Frontal cortex (tissue), 4 donors: ENCODE data around the gene HNF4A. TPM values are rescaled to one million over a fixed set of nuclear protein-coding genes. Genes with fewer than 3 reads are reported as not detected.
"Not testable (repeated sequence)": the region's sequence is repeated elsewhere in the genome, so short reads cannot be mapped to it uniquely, and the experiment has no call there.

Experiments
- DNase-seq, 2 donors: peaks; one replicate each; pipeline ENCODE4 v3.0.0; 2012; ENCODE audit warnings: low spot score in 2 of 2
- FAIRE-seq: peaks from 2 replicates; lab custom pipeline; 2012; peaks lifted over from hg19 to GRCh38; lab: Jason Lieb, UNC
- total RNA-seq: library from RNA; depleted of rRNA; stranded (reverse); fragments of >200 nt; gene quantifications from one replicate; pipeline ENCODE4 v1.2.3, GENCODE V29; 2014
- donor health status: control.
- donor health status: control.
- donor health status: control.

The HNF4A gene
- total RNA-seq, 1 donor from 2014 or later, result not detected

DNA sequence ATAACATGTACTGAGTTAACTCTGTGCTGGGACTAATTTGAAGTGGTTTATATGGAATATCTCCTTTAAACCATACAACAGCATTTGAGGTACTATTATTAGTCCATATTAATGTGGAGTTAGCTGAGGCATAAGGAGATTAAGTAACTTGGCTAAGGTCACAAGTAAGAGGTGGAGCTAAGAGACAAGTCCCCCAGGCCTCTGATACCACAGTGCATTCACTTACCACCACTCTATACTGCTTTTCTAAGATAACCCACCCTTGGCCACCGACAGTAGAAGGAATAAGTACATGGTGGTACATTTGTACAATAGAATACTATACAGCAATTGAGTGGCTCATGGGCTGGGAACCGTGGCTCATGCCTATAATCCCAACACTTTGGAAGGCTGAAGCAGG is 103.8 kb downstream of the HNF4A start:
- no peak for DNase-seq
- no peak for FAIRE-seq

DNA sequence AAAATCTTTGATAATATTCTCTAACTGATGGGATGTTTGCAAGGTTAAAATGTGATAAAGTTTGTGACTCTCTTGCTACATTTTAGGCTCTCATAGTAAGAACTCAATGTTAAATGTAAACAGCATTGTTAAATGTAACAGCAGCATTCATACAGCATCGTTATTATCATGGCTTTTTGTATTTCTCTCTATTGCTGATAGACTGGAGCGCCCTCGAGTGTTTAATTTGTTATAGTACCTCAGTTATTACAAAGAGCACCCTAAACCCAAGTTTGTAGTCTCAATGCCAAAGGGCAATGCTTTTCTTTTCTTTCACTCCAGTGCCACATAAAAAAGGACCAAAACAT is 105.3 kb downstream of the HNF4A start:
- DNase-seq, result peak in 1 of 2 donors; percentile 15
- FAIRE-seq, result no peak

- FAIRE-seq (no peak), DNase-seq (no peak)
These were observed 105.8 kb downstream of the HNF4A start for GRCh38 chr20:44461142-44461802.

- FAIRE-seq (no peak), DNase-seq (no peak)
These were observed 106.3 kb downstream of the HNF4A start for GRCh38 chr20:44461803-44462174.

- DNase-seq, result no peak
- no peak for FAIRE-seq
These were observed 108.0 kb downstream of the HNF4A start for GRCh38 chr20:44463466-44463865.

DNA sequence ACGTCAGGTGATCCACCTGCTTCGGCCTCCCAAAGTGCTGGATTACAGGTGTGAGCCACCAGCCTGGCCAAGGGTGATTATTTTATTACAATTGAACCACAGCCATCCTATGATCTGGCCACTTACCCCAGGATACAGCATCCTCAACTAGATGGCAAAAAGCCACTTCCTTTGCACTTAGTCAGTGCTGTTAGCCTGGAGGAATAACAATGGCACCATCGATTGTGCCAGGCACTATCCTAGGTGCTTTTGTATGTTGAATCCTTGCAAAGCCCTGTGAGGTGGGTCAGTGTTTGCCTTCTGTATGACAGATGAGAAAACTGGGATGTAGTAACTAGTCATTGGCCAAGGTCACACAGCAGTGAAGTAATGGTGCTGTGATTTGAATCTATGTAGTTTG is 109.0 kb downstream of the HNF4A start:
- no peak for FAIRE-seq
- DNase-seq, result no peak

GRCh38 chr20:44465001-44465560 is 109.6 kb downstream of the HNF4A start:
- FAIRE-seq, result no peak
- no peak for DNase-seq

DNA sequence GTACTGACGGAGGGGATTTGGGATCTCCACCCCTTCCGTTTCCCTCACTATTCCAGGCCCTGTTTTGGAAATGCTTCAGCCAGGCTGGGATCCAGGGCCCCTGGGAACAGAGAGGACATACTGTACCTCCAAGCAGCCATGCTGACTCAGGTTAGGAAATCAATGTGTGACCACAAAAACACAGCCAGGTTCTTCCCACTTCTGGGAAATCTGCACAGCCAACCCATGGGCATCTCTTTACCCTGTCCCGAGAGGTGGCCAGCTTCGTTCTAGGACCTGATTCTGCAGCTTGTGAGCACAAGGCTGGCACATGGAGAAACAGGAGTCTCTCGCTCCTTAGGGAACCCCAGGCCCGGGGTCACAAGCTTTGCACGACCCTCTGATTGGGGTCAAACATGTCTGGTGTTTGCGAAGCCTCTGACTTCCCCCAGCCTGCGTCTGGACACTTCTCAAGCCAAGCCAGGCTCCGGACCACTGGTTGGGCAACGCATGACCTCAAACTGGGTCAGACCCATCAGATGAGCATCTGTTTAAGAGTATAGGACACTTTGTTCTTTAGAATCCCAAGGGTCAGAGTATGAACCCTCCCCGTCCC is 111.9 kb downstream of the HNF4A start:
- no peak for DNase-seq
- FAIRE-seq, result no peak

- no peak for FAIRE-seq
- no peak for DNase-seq
These were observed 112.7 kb downstream of the HNF4A start for GRCh38 chr20:44468044-44468782.

DNA sequence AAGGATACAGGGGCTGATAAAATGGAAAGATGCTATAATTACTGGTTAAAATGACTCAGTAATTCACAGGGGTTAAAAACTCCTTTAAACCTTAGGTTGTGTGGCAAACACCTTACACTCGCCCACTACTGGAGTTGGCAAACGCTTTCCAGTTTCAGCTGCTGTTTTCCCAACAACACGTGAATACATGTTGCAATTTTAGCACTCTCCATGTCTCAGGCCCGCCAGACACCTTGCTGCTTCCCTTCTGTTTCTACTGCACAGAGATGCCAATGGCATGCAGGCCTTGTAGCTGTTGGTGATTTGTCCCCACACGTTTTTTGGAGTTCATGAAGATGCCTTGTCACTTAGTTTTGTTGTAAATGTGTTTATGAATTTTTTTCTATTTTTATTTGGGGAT is 114.8 kb downstream of the HNF4A start:
- DNase-seq, result no peak

GRCh38 chr20:44471481-44471882 is 116.0 kb downstream of the HNF4A start:
- FAIRE-seq, result no peak

More for the DNA sequence above, 114.8 kb downstream of the HNF4A start:
- no peak for FAIRE-seq

DNA sequence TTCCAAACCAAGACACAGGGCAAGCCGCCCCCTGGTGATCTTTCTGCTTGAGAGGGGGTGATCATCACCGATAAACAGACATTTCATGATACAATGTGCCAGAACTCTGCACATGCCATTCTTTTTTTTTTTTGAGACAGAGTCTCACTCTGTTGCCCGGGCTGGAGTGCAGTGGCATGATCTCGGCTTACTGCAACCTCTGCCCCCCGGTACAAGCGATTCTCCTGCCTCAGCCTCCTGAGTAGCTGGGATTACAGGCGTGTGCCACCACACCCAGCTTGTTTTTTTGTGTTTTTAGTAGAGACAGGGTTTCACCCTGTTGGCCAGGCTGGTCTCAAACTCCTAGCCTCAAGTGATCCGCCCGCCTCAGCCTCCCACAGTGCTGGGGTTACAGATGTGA is 116.8 kb downstream of the HNF4A start:
- FAIRE-seq, DNase-seq: not testable (repeated sequence)

More at GRCh38 chr20:44471481-44471882, 116.0 kb downstream of the HNF4A start:
- no peak for DNase-seq

DNA sequence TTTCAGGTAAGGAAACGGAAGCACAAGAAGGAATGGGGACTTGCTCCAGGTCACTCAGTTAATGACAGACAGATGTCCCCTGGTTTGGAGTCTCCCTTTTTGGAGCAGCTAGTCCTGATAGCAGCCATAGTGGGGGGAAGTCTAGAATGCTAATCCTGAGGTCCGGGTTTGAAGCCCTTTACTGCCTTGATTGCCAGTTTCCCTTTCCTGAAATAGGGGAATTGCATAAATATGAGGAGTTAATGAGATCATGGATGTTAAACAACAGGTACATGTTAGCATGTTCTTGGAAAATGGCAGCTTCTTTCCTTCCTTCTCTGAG is 119.8 kb downstream of the HNF4A start:
- DNase-seq (no peak), FAIRE-seq (no peak)

DNA sequence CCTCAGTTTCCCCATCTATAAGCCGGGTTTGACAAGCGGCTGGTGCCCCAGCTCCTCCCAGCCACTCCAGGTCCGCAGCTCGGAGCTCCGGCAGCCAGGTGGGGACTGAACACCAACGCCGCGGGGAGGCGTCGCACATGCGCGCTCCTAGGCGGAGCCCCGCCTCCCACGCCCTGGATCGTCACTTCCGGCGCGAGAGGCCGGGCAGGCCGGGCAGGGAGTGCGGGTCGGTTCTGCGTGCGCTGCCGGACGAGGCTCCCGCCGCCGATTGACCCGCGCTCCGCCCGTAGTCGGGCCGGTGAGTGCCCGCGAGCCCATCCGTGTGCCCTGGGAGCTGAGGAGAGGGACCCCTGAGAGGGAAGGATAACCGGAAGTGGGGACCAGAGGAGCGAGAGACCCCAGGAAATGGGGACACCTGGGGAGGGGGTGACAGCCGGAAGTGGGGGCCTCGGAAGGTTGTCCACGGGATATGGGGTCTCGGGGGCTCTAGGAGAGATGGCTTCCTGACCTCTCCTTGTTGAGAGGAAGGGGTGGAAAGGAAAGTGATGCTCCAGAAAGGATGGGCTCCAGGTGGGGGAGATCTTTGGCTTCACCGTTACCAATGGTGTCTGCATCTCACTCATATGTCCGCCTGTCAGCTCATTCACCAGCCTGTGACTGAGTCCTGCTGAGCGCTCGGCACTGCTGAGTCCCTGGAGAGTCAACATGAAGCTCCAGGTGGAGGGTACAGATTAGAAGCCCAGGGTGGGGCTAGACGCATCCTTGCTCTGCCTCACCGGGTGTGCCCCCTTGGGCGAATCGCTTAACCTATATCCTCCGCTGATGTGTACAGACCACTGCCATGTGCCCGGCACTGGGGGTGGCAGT is 120.4 kb downstream of the HNF4A start, which contains the start of gene TTPAL:
TSS of gene TTPAL (plus strand) at position 181 of the 867 bp plus-strand sequence. CDS start 4,126 bp downstream, outside the sequence.
- peak; percentile 83 to 91 for DNase-seq
- FAIRE-seq, result no peak

- DNase-seq (no peak), FAIRE-seq (no peak)
These were observed 121.7 kb downstream of the HNF4A start for GRCh38 chr20:44477151-44477550.

GRCh38 chr20:44478206-44478605 is 122.7 kb downstream of the HNF4A start:
- no peak for FAIRE-seq

GRCh38 chr20:44479643-44480042 is 124.1 kb downstream of the HNF4A start:
- FAIRE-seq (no peak), DNase-seq (no peak)

More at GRCh38 chr20:44478206-44478605, 122.7 kb downstream of the HNF4A start:
- no peak for DNase-seq

- FAIRE-seq (no peak), DNase-seq (no peak)
These were observed 124.6 kb downstream of the HNF4A start for GRCh38 chr20:44480097-44480496.

- no peak for DNase-seq
- no peak for FAIRE-seq
These were observed 126.4 kb downstream of the HNF4A start for GRCh38 chr20:44481719-44482416.
